Brain pericyte (primary cell): ENCODE results near the gene BMP8A.
"Not testable (repeated sequence)": the region's sequence is repeated elsewhere in the genome, so short reads cannot be mapped to it uniquely, and the experiment has no call there.

ENCODE experiments used
- DNase-seq: peaks from one replicate; pipeline ENCODE4 v3.0.0-alpha.2; 2012; ENCODE audit warnings: low read depth, low spot score

The BMP8A gene

GRCh38 chr1:39491146-39491921 lies at the start of gene BMP8A:
Gene BMP8A, plus strand, starts transcription at chr1:39491636. Its CDS starts 356 bp downstream, at chr1:39491992.
- DNase-seq, result no peak

- DNase-seq, result no peak
These were observed 49.6 kb upstream of the BMP8A start for GRCh38 chr1:39441797-39442196.

- no peak for DNase-seq
These were observed 45.9 kb upstream of the BMP8A start for GRCh38 chr1:39445573-39445972.

- no peak for DNase-seq
These were observed 44.4 kb upstream of the BMP8A start for GRCh38 chr1:39446986-39447567.

GRCh38 chr1:39450041-39450440 lies 41.4 kb upstream of the BMP8A start:
- not testable (repeated sequence) for DNase-seq

GRCh38 chr1:39450956-39451606 lies 40.4 kb upstream of the BMP8A start:
- DNase-seq, result no peak

GRCh38 chr1:39452081-39452480 lies 39.4 kb upstream of the BMP8A start:
- no peak for DNase-seq

GRCh38 chr1:39452540-39452939 lies 38.9 kb upstream of the BMP8A start:
- DNase-seq, result no peak

GRCh38 chr1:39453603-39454002 lies 37.8 kb upstream of the BMP8A start:
- DNase-seq, result no peak

- DNase-seq, result no peak
These were observed 32.4 kb upstream of the BMP8A start for GRCh38 chr1:39458991-39459390.

GRCh38 chr1:39462074-39462473 lies 29.4 kb upstream of the BMP8A start:
- no peak for DNase-seq

GRCh38 chr1:39466413-39467107 lies 24.9 kb upstream of the BMP8A start:
- DNase-seq, result no peak

- not testable (repeated sequence) for DNase-seq
These were observed 24.2 kb upstream of the BMP8A start for GRCh38 chr1:39467108-39467720.

- DNase-seq, result no peak
These were observed 22.3 kb upstream of the BMP8A start for GRCh38 chr1:39469150-39469549.

- no peak for DNase-seq
These were observed 21.4 kb upstream of the BMP8A start for GRCh38 chr1:39470040-39470439.

GRCh38 chr1:39472826-39473225 lies 18.6 kb upstream of the BMP8A start:
- peak; percentile 38 for DNase-seq

- no peak for DNase-seq
These were observed 18.1 kb upstream of the BMP8A start for GRCh38 chr1:39473324-39473723.

GRCh38 chr1:39474810-39475209 lies 16.6 kb upstream of the BMP8A start:
- DNase-seq, result no peak

- DNase-seq, result not testable (repeated sequence)
These were observed 15.9 kb upstream of the BMP8A start for GRCh38 chr1:39475551-39475950.

GRCh38 chr1:39478126-39478915 lies 13.1 kb upstream of the BMP8A start:
- DNase-seq, result no peak

- DNase-seq, result no peak
These were observed 10.1 kb upstream of the BMP8A start for GRCh38 chr1:39481289-39481688.
